Measurements from ENCODE around the gene NR1D1.

Gene NR1D1

GRCh38 chr17:40099619-40100418 is 570 bp downstream of the NR1D1 start:
- Histone ChIP-seq H2AFZ (ENCODE audit: low read length) (peak overlapping the region; percentile 67), H3K9ac (ENCODE audit: low read length) (peak overlapping the region; percentile 81), H3K36me3 (replicated peaks; ENCODE audit: insufficient read depth, low read length) (no peaks in the 10 kb centered on the region)

GRCh38 chr17:40098846-40099618 is 1.4 kb downstream of the NR1D1 start:
- Histone ChIP-seq H3K4me2 (ENCODE audit: low read depth, low read length) (peak overlapping the region; percentile 99), H3K27me3 (replicated peaks; ENCODE audit: insufficient read depth, low read length) (no peaks in the 10 kb centered on the region), H3F3A (ENCODE audit: insufficient read depth, low read length) (peaks cover 61% of the 10 kb centered on the region), H3K79me2 (ENCODE audit: low read length) (peaks cover 39% of the 10 kb centered on the region), H3K9me2 (replicated peaks; ENCODE audit: insufficient read depth, low read length) (no peaks in the 10 kb centered on the region), H3K9ac (ENCODE audit: low read length) (peak overlapping the region; percentile 81), H3K9me3 (replicated peaks; ENCODE audit: insufficient read depth, low read length) (no peaks in the 10 kb centered on the region), H3K4me3 (ENCODE audit: low read length) (peak overlapping the region; percentile 92), H4K20me1 (ENCODE audit: insufficient read depth, low read length) (no peaks in the 10 kb centered on the region), H3K4me1 (ENCODE audit: low read length) (peaks cover 60% of the 10 kb centered on the region), H2AFZ (ENCODE audit: low read length) (peak overlapping the region; percentile 5; the same call in 1 of the 2 replicates), H3K27ac (ENCODE audit: low read length) (peak overlapping the region; percentile 78), H3K36me3 (replicated peaks; ENCODE audit: insufficient read depth, low read length) (no peaks in the 10 kb centered on the region)
- peak; percentile 99 for DNase-seq
- TF ChIP-seq EZH2 (optimal IDR thresholded peaks at IDR 0.05; ENCODE audit: low read depth, low read length) = no peak
- TF ChIP-seq CTCF (IDR thresholded peaks at IDR 0.05; ENCODE audit: low read length) = no peak
- TF ChIP-seq EZH2phosphoT487 (IDR thresholded peaks at IDR 0.05; ENCODE audit: low read length) = no peak

More at GRCh38 chr17:40099619-40100418, 570 bp downstream of the NR1D1 start:
- H3K27ac ChIP-seq (ENCODE audit: low read length) = peak overlapping the region; percentile 78; the same call in 1 of the 2 replicates
- H3K4me1 ChIP-seq (ENCODE audit: low read length) = peaks cover 68% of the 10 kb centered on the region
- H3K4me2 ChIP-seq (ENCODE audit: low read depth, low read length) = peak overlapping the region; percentile 99
- peaks cover 69% of the 10 kb centered on the region for H3F3A ChIP-seq (ENCODE audit: insufficient read depth, low read length)
- TF ChIP-seq EZH2phosphoT487 (IDR thresholded peaks at IDR 0.05; ENCODE audit: low read length) (no peak), CTCF (IDR thresholded peaks at IDR 0.05; ENCODE audit: low read length) (no peak), EZH2 (optimal IDR thresholded peaks at IDR 0.05; ENCODE audit: low read depth, low read length) (no peak)
- H3K9me3 ChIP-seq (replicated peaks; ENCODE audit: insufficient read depth, low read length) = no peaks in the 10 kb centered on the region
- no peaks in the 10 kb centered on the region for H3K27me3 ChIP-seq (replicated peaks; ENCODE audit: insufficient read depth, low read length)
- peak; percentile 14 for DNase-seq
- no peaks in the 10 kb centered on the region for H4K20me1 ChIP-seq (ENCODE audit: insufficient read depth, low read length)
- H3K9me2 ChIP-seq (replicated peaks; ENCODE audit: insufficient read depth, low read length) = no peaks in the 10 kb centered on the region
- H3K79me2 ChIP-seq (ENCODE audit: low read length) = peaks cover 39% of the 10 kb centered on the region
- peak overlapping the region; percentile 92 for H3K4me3 ChIP-seq (ENCODE audit: low read length)

GRCh38 chr17:40097931-40098845 is 2.2 kb downstream of the NR1D1 start:
- H4K20me1 ChIP-seq (ENCODE audit: insufficient read depth, low read length) = no peaks in the 10 kb centered on the region
- no peaks in the 10 kb centered on the region for H3K36me3 ChIP-seq (replicated peaks; ENCODE audit: insufficient read depth, low read length)
- H2AFZ ChIP-seq (ENCODE audit: low read length) = peak overlapping the region; percentile 5; the same call in 1 of the 2 replicates
- H3K4me2 ChIP-seq (ENCODE audit: low read depth, low read length) = peak overlapping the region; percentile 86
- no peaks in the 10 kb centered on the region for H3K9me3 ChIP-seq (replicated peaks; ENCODE audit: insufficient read depth, low read length)
- H3K4me3 ChIP-seq (ENCODE audit: low read length) = peak overlapping the region; percentile 35
- peaks cover 53% of the 10 kb centered on the region for H3K4me1 ChIP-seq (ENCODE audit: low read length)
- no peak for TF ChIP-seq EZH2phosphoT487 (IDR thresholded peaks at IDR 0.05; ENCODE audit: low read length)
- no peak for TF ChIP-seq CTCF (IDR thresholded peaks at IDR 0.05; ENCODE audit: low read length)
- TF ChIP-seq EZH2 (optimal IDR thresholded peaks at IDR 0.05; ENCODE audit: low read depth, low read length) = no peak
- H3K27me3 ChIP-seq (replicated peaks; ENCODE audit: insufficient read depth, low read length) = no peaks in the 10 kb centered on the region
- peak overlapping the region; percentile 78 for H3K27ac ChIP-seq (ENCODE audit: low read length)
- peaks cover 53% of the 10 kb centered on the region for H3F3A ChIP-seq (ENCODE audit: insufficient read depth, low read length)
- H3K9ac ChIP-seq (ENCODE audit: low read length) = peak overlapping the region; percentile 41
- peaks cover 39% of the 10 kb centered on the region for H3K79me2 ChIP-seq (ENCODE audit: low read length)
- peak; percentile 38 for DNase-seq
- no peaks in the 10 kb centered on the region for H3K9me2 ChIP-seq (replicated peaks; ENCODE audit: insufficient read depth, low read length)

Measured in MM.1S (cell line).